Activated naive CD8-positive, alpha-beta T cell (primary cell): ENCODE results near the gene GJC2.
A peak's percentile ranks its signal among the peaks of the same experiment; 100 is the strongest.

Experiments
- H3K27ac Mint-ChIP-seq: one replicate; pipeline ENCODE4 v1.8.0; 2021; ENCODE audit warnings: mixed read lengths
- H3K27me3 Mint-ChIP-seq: one replicate; pipeline ENCODE4 v1.8.0; 2021; ENCODE audit warnings: mixed read lengths
- H3K36me3 Mint-ChIP-seq: one replicate; pipeline ENCODE4 v1.8.0; 2021; ENCODE audit warnings: mixed read lengths
- H3K4me1 Mint-ChIP-seq: one replicate; pipeline ENCODE4 v1.8.0; 2021; ENCODE audit warnings: low read depth, mixed read lengths
- H3K4me3 Mint-ChIP-seq: one replicate; pipeline ENCODE4 v1.8.0; 2021; ENCODE audit warnings: mild to moderate bottlenecking, mixed read lengths
- H3K9me3 Mint-ChIP-seq: one replicate; pipeline ENCODE4 v1.8.0; 2021; ENCODE audit warnings: low read depth, mixed read lengths

The GJC2 gene

GRCh38 chr1:228155596-228156514, 6.1 kb downstream of the GJC2 start:
- Mint-ChIP-seq H3K9me3 (no peaks in the 10 kb centered on the region), H3K27me3 (no peaks in the 10 kb centered on the region), H3K27ac (no peak overlapping the region), H3K4me1 (peaks cover 40% of the 10 kb centered on the region), H3K36me3 (no peaks in the 10 kb centered on the region), H3K4me3 (peak overlapping the region; percentile 42)

GRCh38 chr1:228156515-228156881, 6.8 kb downstream of the GJC2 start:
- Mint-ChIP-seq H3K36me3 (no peaks in the 10 kb centered on the region), H3K27ac (no peak overlapping the region), H3K4me1 (peaks cover 43% of the 10 kb centered on the region), H3K4me3 (peak overlapping the region; percentile 54), H3K9me3 (no peaks in the 10 kb centered on the region), H3K27me3 (no peaks in the 10 kb centered on the region)

- Mint-ChIP-seq H3K27ac (peak overlapping the region; percentile 66), H3K27me3 (no peaks in the 10 kb centered on the region), H3K9me3 (no peaks in the 10 kb centered on the region), H3K4me1 (peaks cover 50% of the 10 kb centered on the region), H3K36me3 (no peaks in the 10 kb centered on the region), H3K4me3 (peak overlapping the region; percentile 62)
Measured at GRCh38 chr1:228156941-228157728, 7.4 kb downstream of the GJC2 start.

GRCh38 chr1:228157729-228158126, 8.0 kb downstream of the GJC2 start:
- Mint-ChIP-seq H3K36me3 (no peaks in the 10 kb centered on the region), H3K4me3 (no peak overlapping the region), H3K9me3 (no peaks in the 10 kb centered on the region), H3K27me3 (no peaks in the 10 kb centered on the region), H3K4me1 (peaks cover 51% of the 10 kb centered on the region), H3K27ac (peak overlapping the region; percentile 66)

DNA sequence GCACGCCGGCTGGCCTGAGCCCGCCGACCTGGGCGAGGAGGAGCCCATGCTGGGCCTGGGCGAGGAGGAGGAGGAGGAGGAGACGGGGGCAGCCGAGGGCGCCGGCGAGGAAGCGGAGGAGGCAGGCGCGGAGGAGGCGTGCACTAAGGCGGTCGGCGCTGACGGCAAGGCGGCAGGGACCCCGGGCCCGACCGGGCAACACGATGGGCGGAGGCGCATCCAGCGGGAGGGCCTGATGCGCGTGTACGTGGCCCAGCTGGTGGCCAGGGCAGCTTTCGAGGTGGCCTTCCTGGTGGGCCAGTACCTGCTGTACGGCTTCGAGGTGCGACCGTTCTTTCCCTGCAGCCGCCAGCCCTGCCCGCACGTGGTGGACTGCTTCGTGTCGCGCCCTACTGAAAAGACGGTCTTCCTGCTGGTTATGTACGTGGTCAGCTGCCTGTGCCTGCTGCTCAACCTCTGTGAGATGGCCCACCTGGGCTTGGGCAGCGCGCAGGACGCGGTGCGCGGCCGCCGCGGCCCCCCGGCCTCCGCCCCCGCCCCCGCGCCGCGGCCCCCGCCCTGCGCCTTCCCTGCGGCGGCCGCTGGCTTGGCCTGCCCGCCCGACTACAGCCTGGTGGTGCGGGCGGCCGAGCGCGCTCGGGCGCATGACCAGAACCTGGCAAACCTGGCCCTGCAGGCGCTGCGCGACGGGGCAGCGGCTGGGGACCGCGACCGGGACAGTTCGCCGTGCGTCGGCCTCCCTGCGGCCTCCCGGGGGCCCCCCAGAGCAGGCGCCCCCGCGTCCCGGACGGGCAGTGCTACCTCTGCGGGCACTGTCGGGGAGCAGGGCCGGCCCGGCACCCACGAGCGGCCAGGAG, 8.6 kb downstream of the GJC2 start:
- no peaks in the 10 kb centered on the region for H3K9me3 Mint-ChIP-seq
- H3K36me3 Mint-ChIP-seq = no peaks in the 10 kb centered on the region
- no peak overlapping the region for H3K27ac Mint-ChIP-seq
- H3K4me3 Mint-ChIP-seq = no peak overlapping the region
- H3K4me1 Mint-ChIP-seq = peaks cover 53% of the 10 kb centered on the region
- no peaks in the 10 kb centered on the region for H3K27me3 Mint-ChIP-seq

DNA sequence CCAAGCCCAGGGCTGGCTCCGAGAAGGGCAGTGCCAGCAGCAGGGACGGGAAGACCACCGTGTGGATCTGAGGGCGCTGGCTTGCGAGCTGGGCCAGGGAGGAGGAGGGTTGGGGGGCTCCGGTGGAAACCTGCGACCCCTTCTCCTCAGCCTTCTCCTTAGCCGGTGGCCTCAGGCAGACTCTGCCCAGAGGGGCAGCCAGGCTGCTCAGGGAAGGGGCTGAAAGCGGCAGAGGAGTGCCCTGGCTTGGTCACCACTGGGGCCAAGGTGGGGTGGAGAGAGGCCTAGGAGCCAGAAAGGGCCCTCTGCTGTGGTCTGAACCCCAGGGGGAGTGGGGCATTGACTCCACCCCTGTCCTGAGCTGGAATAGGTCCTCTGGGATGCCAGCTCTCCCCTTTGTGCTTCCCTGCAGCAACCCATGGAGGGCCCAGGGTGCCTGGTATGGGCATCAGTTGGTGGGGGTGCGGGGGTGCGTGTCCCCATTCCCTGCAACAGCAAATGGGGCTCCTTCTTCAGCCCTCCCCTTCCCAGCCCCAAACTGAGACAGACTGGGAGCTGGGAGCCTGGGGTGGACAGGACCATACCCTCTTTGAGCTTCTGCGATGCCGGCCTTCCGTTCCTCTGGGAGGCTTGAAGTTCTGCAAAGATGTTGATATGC, 9.4 kb downstream of the GJC2 start:
- H3K4me1 Mint-ChIP-seq = peaks cover 57% of the 10 kb centered on the region

GRCh38 chr1:228160201-228160761, 10.6 kb downstream of the GJC2 start:
- Mint-ChIP-seq H3K9me3 (no peaks in the 10 kb centered on the region), H3K27me3 (no peaks in the 10 kb centered on the region), H3K27ac (no peak overlapping the region), H3K4me1 (peaks cover 56% of the 10 kb centered on the region), H3K4me3 (no peak overlapping the region), H3K36me3 (no peaks in the 10 kb centered on the region)

More for the DNA sequence above, 9.4 kb downstream of the GJC2 start:
- Mint-ChIP-seq H3K36me3 (no peaks in the 10 kb centered on the region), H3K27ac (no peak overlapping the region), H3K4me3 (no peak overlapping the region), H3K9me3 (no peaks in the 10 kb centered on the region), H3K27me3 (no peaks in the 10 kb centered on the region)

- Mint-ChIP-seq H3K4me3 (no peak overlapping the region), H3K27me3 (no peaks in the 10 kb centered on the region), H3K27ac (no peak overlapping the region)
Measured at GRCh38 chr1:228161362-228161761, 11.6 kb downstream of the GJC2 start.

GRCh38 chr1:228161866-228162265, 12.1 kb downstream of the GJC2 start:
- Mint-ChIP-seq H3K27me3 (no peaks in the 10 kb centered on the region), H3K9me3 (no peaks in the 10 kb centered on the region), H3K36me3 (no peaks in the 10 kb centered on the region), H3K27ac (peak overlapping the region; percentile 75), H3K4me1 (peaks cover 46% of the 10 kb centered on the region), H3K4me3 (no peak overlapping the region)

More at GRCh38 chr1:228161362-228161761, 11.6 kb downstream of the GJC2 start:
- Mint-ChIP-seq H3K4me1 (peaks cover 45% of the 10 kb centered on the region), H3K36me3 (no peaks in the 10 kb centered on the region), H3K9me3 (no peaks in the 10 kb centered on the region)

GRCh38 chr1:228162286-228163006, 12.7 kb downstream of the GJC2 start:
- Mint-ChIP-seq H3K9me3 (no peaks in the 10 kb centered on the region), H3K27me3 (no peaks in the 10 kb centered on the region), H3K36me3 (no peaks in the 10 kb centered on the region), H3K27ac (peak overlapping the region; percentile 75), H3K4me3 (no peak overlapping the region), H3K4me1 (peaks cover 41% of the 10 kb centered on the region)

GRCh38 chr1:228163007-228163753, 13.4 kb downstream of the GJC2 start:
- H3K4me3 Mint-ChIP-seq = no peak overlapping the region
- H3K4me1 Mint-ChIP-seq = peaks cover 44% of the 10 kb centered on the region
- no peaks in the 10 kb centered on the region for H3K9me3 Mint-ChIP-seq
- H3K36me3 Mint-ChIP-seq = no peaks in the 10 kb centered on the region
- peak overlapping the region; percentile 90 for H3K27ac Mint-ChIP-seq
- no peaks in the 10 kb centered on the region for H3K27me3 Mint-ChIP-seq

DNA sequence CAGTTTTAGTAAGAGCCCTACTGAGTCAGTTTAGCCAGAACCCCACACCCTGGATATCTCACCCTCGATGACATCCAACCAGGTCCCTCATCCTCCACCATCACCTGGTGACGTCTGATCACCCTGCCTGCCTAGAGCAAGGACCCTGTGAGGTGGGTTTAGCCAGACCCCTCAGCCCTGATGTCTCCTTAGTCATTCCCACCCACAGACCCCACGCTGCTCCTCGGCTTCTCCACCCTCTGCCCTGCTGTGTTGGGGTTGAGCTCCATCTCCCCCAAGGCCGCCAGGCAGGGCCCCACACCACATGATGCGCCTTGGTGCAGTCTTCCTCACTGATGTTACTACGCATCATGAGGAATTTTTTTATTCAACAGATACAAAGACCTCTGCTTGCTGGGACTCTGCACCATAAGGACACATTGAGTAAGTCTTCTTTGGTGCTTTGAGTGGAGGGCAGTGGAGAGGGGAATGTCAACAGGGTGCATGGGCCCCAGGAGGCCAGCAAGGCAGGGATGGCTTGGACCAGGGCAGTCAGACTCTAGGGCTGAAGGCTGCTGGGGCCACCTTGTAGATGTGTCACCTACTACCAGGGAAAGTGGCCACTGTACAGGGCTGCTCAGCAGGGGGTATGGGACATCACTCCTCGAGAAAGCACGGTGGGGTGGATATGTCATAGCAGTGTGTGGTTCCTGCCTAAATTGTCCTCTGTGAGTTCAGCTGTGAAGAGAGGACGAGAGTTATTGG, 14.2 kb downstream of the GJC2 start:
- no peaks in the 10 kb centered on the region for H3K36me3 Mint-ChIP-seq
- H3K27ac Mint-ChIP-seq = peak overlapping the region; percentile 90

More for the DNA sequence above, 14.2 kb downstream of the GJC2 start:
- H3K27me3 Mint-ChIP-seq = no peaks in the 10 kb centered on the region
- H3K4me3 Mint-ChIP-seq = peak overlapping the region; percentile 87
- H3K9me3 Mint-ChIP-seq = no peaks in the 10 kb centered on the region
- peaks cover 46% of the 10 kb centered on the region for H3K4me1 Mint-ChIP-seq
